T-helper 2 cell treated with Interferon-gamma antibody and Interleukin-4, amounts not matched to agents 100 ng/mL and 5 ng/mL, for 36 hours (primary cell): ENCODE measurements around the gene NELFA. TPM values are rescaled to one million over a fixed set of nuclear protein-coding genes. Genes with fewer than 3 reads are reported as not detected.

Experiments used
- intact Hi-C: fragments of 100-400 bp; cut with micrococcal nuclease; formaldehyde crosslinking; loops from one replicate; pipeline ENCODE4 v1.15.1; 2023
- total RNA-seq: library from RNA; stranded (reverse); gene quantifications from 2 replicates; pipeline ENCODE4 v1.2.3, GENCODE V29; 2022

The NELFA gene
- total RNA-seq, 1 donor from 2014 or later = 40.3 TPM

GRCh38 chr4:1939664-1940509 is 68.9 kb downstream of the NELFA start:
- intact Hi-C loops = no loop called here

DNA sequence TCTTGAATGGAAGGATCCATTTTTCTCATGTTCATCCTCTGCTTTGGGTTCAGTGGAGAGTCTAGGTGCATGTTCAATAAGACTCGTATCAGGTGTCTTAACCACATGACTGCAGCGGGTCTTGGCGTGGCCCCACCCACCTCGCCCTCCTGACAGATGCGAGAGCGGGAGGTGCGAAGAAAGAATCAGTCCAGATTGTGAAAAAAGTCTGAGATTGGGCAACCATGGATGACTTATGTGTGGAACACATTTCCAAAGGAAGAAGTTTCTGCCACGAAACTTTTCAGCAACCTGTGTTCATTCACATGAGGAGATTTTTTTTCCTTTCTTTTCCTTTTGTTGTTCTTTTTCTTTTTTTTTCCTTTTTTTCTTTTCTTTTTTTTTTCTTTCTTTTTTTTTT is 70.7 kb downstream of the NELFA start:
- intact Hi-C loops = no loop called here

DNA sequence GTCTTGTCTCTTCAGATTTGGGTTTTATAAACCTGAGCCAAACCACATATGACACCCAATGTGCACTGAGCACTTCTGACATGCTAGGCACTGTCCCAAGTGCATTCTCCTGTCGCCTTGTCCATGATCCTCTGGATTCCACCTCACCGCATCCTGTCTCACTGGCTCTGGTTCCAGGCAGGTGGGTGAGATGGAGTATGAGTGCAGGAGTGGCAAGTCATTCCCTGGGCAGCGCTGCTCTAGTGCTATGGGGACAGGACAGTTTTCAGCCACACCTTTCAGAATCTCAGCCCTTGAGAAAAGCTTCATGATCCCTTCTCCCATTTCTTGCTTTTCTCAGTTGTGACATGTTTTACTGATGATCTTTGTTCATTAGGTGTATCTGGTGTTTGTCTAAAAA is 71.2 kb downstream of the NELFA start:
- intact Hi-C loops = no loop called here

DNA sequence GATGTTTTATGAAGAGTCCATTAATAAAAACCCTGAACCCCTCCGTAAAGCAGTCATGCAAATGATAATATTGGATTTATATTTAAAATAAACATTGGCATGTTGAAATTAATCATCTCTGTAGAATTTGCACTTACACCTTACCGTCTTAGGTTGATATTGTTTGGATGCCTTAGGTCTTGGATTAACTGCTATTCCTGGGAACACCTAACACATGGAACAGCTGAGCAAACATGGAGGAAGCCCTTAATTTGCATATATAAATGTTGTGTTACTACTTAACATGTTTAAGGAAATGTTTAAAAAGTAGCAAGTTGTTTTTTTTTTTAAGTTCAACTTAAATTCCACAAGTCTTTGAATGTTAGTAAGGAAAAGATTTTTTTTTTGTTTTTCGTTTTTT is 75.1 kb downstream of the NELFA start:
- intact Hi-C loops = no loop called here

- intact Hi-C loops = no loop called here
These were observed 76.0 kb downstream of the NELFA start for GRCh38 chr4:1932736-1933135.

Other genes with a start within 250 kb of the NELFA start
- 0.30 and 0.91 TPM in 2 replicates for gene FGFR3, start 215.7 kb downstream of the NELFA start, total RNA-seq
- gene LETM1, start 152.8 kb downstream of the NELFA start, total RNA-seq = 63.5 and 64.1 TPM in 2 replicates
- 237 and 238 TPM in 2 replicates for gene NSD2, start 137.6 kb downstream of the NELFA start, total RNA-seq
- gene NAT8L, start 50.4 kb upstream of the NELFA start, total RNA-seq = 1.8 and 2.0 TPM in 2 replicates
- gene HAUS3, start 233.1 kb upstream of the NELFA start, total RNA-seq = 27.5 and 28.0 TPM in 2 replicates
- gene POLN, start 233.1 kb upstream of the NELFA start, total RNA-seq = 3.9 and 4.0 TPM in 2 replicates